DMS53 (cell line): ENCODE measurements around the gene MEP1A.
"Not testable (repeated sequence)": the region's sequence is repeated elsewhere in the genome, so short reads cannot be mapped to it uniquely, and the experiment has no call there.

ENCODE experiments used
- DNase-seq: peaks from one replicate; lab custom pipeline; 2025; lab: John Stamatoyannopoulos, UW

Gene MEP1A

GRCh38 chr6:46777476-46778346, 15.5 kb upstream of the MEP1A start:
- no peak for DNase-seq

GRCh38 chr6:46781478-46782378, 11.5 kb upstream of the MEP1A start:
- peak; percentile 89 for DNase-seq

- DNase-seq: no peak
Measured at GRCh38 chr6:46784535-46784934, 8.7 kb upstream of the MEP1A start.

- no peak for DNase-seq
Measured at GRCh38 chr6:46787871-46788540, 5.2 kb upstream of the MEP1A start.

- no peak for DNase-seq
Measured at GRCh38 chr6:46788791-46789190, 4.4 kb upstream of the MEP1A start.

- DNase-seq: no peak
Measured at GRCh38 chr6:46789434-46790354, 3.5 kb upstream of the MEP1A start.

GRCh38 chr6:46790355-46790874, 2.8 kb upstream of the MEP1A start:
- no peak for DNase-seq

- DNase-seq: no peak
Measured at GRCh38 chr6:46792635-46793034, 554 bp upstream of the MEP1A start.

- DNase-seq: no peak
Measured at GRCh38 chr6:46794068-46794467, 879 bp downstream of the MEP1A start.

GRCh38 chr6:46795816-46796215, 2.6 kb downstream of the MEP1A start:
- no peak for DNase-seq

GRCh38 chr6:46796848-46797580, 3.8 kb downstream of the MEP1A start:
- DNase-seq: no peak

GRCh38 chr6:46799657-46800056, 6.5 kb downstream of the MEP1A start:
- DNase-seq: peak; percentile 44

GRCh38 chr6:46808806-46809205, 15.6 kb downstream of the MEP1A start:
- DNase-seq: no peak

- DNase-seq: peak; percentile 64
Measured at GRCh38 chr6:46815130-46815529, 21.9 kb downstream of the MEP1A start.

GRCh38 chr6:46816626-46817025, 23.4 kb downstream of the MEP1A start:
- peak; percentile 58 for DNase-seq

GRCh38 chr6:46819561-46819960, 26.4 kb downstream of the MEP1A start:
- no peak for DNase-seq

GRCh38 chr6:46821458-46821881, 28.3 kb downstream of the MEP1A start:
- no peak for DNase-seq

GRCh38 chr6:46828939-46829338, 35.8 kb downstream of the MEP1A start:
- DNase-seq: no peak

GRCh38 chr6:46832816-46833215, 39.6 kb downstream of the MEP1A start:
- no peak for DNase-seq

GRCh38 chr6:46834257-46834916, 41.2 kb downstream of the MEP1A start:
- DNase-seq: not testable (repeated sequence)
